Heart right ventricle (tissue), 16 donors: ENCODE data around the gene CACNA2D4. TPM values are rescaled to one million over a fixed set of nuclear protein-coding genes. Genes with fewer than 3 reads are reported as not detected.

Experiments
- ATAC-seq, 8 donors: fragments of 200-7000 bp; cut with Tn5 transposase; one replicate each; pipeline ENCODE4 v1.9.1; 2020; ENCODE audit warnings: mild to moderate bottlenecking in 8 of 8, moderate library complexity in 8 of 8, moderate number of reproducible peaks in 1 of 8
- DNase-seq, 2 donors: peaks; one replicate each; pipeline ENCODE4 v3.0.0-alpha.2; 2020
- H3K27ac ChIP-seq, 10 donors: fragments of 200-600 bp; sonication (generic) in 2 of 10; one replicate each; pipeline versions ENCODE4 v1.5.0 to v1.8.0; 2020 to 2022; ENCODE audit warnings: mild to moderate bottlenecking in 3 of 10
- H3K27me3 ChIP-seq, 7 donors: fragments of 200-600 bp; one replicate each; pipeline ENCODE4 v1.8.0; 2021 to 2022; ENCODE audit warnings: mild to moderate bottlenecking in 2 of 7
- H3K36me3 ChIP-seq, 9 donors: fragments of 200-600 bp; sonication (generic) in 1 of 9; one replicate each; pipeline versions ENCODE4 v1.5.0 to v1.8.0; 2020 to 2022; ENCODE audit warnings: mild to moderate bottlenecking in 2 of 9
- H3K4me1 ChIP-seq, 9 donors: fragments of 200-600 bp; sonication (generic) in 1 of 9; one replicate each; pipeline versions ENCODE4 v1.5.0 to v1.8.0; 2020 to 2022; ENCODE audit warnings: mild to moderate bottlenecking in 4 of 9
- H3K4me3 ChIP-seq, 10 donors: fragments of 200-600 bp; sonication (generic) in 2 of 10; one replicate each; pipeline versions ENCODE4 v1.5.0 to v1.8.0; 2020 to 2022; ENCODE audit warnings: mild to moderate bottlenecking in 7 of 10, moderate library complexity in 2 of 10
- H3K9me3 ChIP-seq, 11 donors: fragments of 200-600 bp in 10 of 11; sonication (generic) in 2 of 11; one replicate each; pipeline versions ENCODE4 v1.5.0 to v1.8.0; 2013 to 2022; ENCODE audit warnings: mild to moderate bottlenecking in 2 of 11, control low read depth in 1 of 11, moderate library complexity in 1 of 11
- CTCF ChIP-seq, 9 donors: fragments of 200-600 bp; sonication (generic) in 2 of 9; IDR thresholded peaks; one replicate each; pipeline versions ENCODE4 v1.5.0 to v1.8.0; 2021 to 2022; ENCODE audit warnings: antibody characterized with exemption in 9 of 9, mild to moderate bottlenecking in 5 of 9, moderate library complexity in 1 of 9
- WGBS, 2 donors: extraction: QIAGEN DNeasy Blood & Tissue Kit; methylation state at CpG; one replicate each; pipeline ENCODE4 v1.1.7; 2013; ENCODE audit warnings: inconsistent platforms in 1 of 2; 5-methylcytosine and 5-hydroxymethylcytosine counted together
- intact Hi-C, 10 donors: fragments of 100-400 bp; cut with DNase I; formaldehyde crosslinking; loops; one replicate each; pipeline versions ENCODE4 v1.11.1 to v1.14.2; 2022
- polyA plus RNA-seq, 2 donors: library from polyadenylated mRNA; stranded (reverse); fragments of 200-250 nt; gene quantifications; one replicate each; pipeline ENCODE4 v1.2.3, GENCODE V29; 2013
- total RNA-seq, 10 donors: library from RNA; stranded (reverse); fragmentation: NEBNext Ultra II Directional in 3 of 10; extraction: Animal tissue kit (Norgen Biotek cat#: 25700) in 3 of 10; gene quantifications; one replicate each; pipeline versions ENCODE4 v1.2.1 to v1.2.4, GENCODE V29; 2021 to 2023
- donor health status: Arrhythmogenic right ventricular cardiomyopathy.
- donor health status: ischemic (EF 13 %, LVEDD 7.1; RV severe dilation, severe dysfunction).
- donor health status: healthy with polysubstance abuse.
- donor health status: DM: no; HTN: yes; CAD: no.
- donor health status: DM: no; HTN: no; CAD: no.
- donor health status: ischemic (EF 25% LVEDD 6.9; RV normal size, moderate dysfunction).
- donor health status: ischemic (EF 25% LVEDD 5.7; RV mildly dilated, moderate dysfunction).
- donor health status: healthy.
- donor health status: DM: yes; HTN: yes; CAD: no.
- donor health status: Ischemic cardiomyopathy.
- donor health status: ischemic (EF 35%, LVEDD 5.7; RV mildly dilated, moderate dysfunction).
- donor health status: nonischemic (EF 11% LVEDD 7.7; RV severe dilation, severe dysfunction).
- donor health status: DM: yes; HTN: yes; CAD: no.
- donor health status: PGD.
- donor health status: ischemic (EF 29% LVEDD 5.4; RV normal size, mild dysfunction).
- donor health status: nonischemic (EF 23%, LVEDD 6.1; RV moderate dilation, normal function).

CACNA2D4 gene
- total and polyA plus RNA-seq, 12 donors: 0.19 to 6.2 (median 0.95) TPM

- Histone ChIP-seq H3K4me3 (no peak overlapping the region), H3K27ac (no peak overlapping the region), H3K36me3 (no peaks in the 10 kb centered on the region), H3K4me1 (no peaks in the 10 kb centered on the region), H3K27me3 (peaks cover 0 to 6% (median 0%) of the 10 kb centered on the region in 7 donors), H3K9me3 (peaks cover 0 to 40% (median 15%) of the 10 kb centered on the region in 11 donors)
- intact Hi-C loops: loop anchor here in 1 of 10 donors (5.0 kb wide), 1 partner anchor 899 kb away; the partner anchor contains the start of gene ERC1
- no peak for TF ChIP-seq CTCF (IDR thresholded peaks at IDR 0.05)
- DNase-seq (no peak), ATAC-seq (peak in 1 of 8 donors; percentile 20)
- WGBS, 2 donors: 85 to 97% methylated on average over 2 of the region's 2 CpGs
These were observed 27.6 kb downstream of the CACNA2D4 start for GRCh38 chr12:1890810-1891209.

GRCh38 chr12:1890119-1890703 is 28.2 kb downstream of the CACNA2D4 start:
- no peak for DNase-seq
- ATAC-seq: no peak

GRCh38 chr12:1888923-1889322 is 29.5 kb downstream of the CACNA2D4 start:
- no peaks in the 10 kb centered on the region for H3K36me3 ChIP-seq
- no peak for TF ChIP-seq CTCF (IDR thresholded peaks at IDR 0.05)
- H3K4me1 ChIP-seq: no peaks in the 10 kb centered on the region
- H3K27ac ChIP-seq: no peak overlapping the region
- H3K27me3 ChIP-seq: peaks cover 0 to 6% (median 0%) of the 10 kb centered on the region in 7 donors
- H3K4me3 ChIP-seq: no peak overlapping the region
- peaks cover 0 to 35% (median 15%) of the 10 kb centered on the region in 11 donors for H3K9me3 ChIP-seq
- ATAC-seq (no peak), DNase-seq (no peak)
- 87 to 91% methylated on average over 3 of the region's 3 CpGs for WGBS, 2 donors
- intact Hi-C loops: no loop called here

More at GRCh38 chr12:1890119-1890703, 28.2 kb downstream of the CACNA2D4 start:
- peaks cover 0 to 35% (median 15%) of the 10 kb centered on the region in 11 donors for H3K9me3 ChIP-seq
- 87 to 89% methylated on average over 8 of the region's 8 CpGs for WGBS, 2 donors
- no peaks in the 10 kb centered on the region for H3K36me3 ChIP-seq
- no peak for TF ChIP-seq CTCF (IDR thresholded peaks at IDR 0.05)
- peaks cover 0 to 6% (median 0%) of the 10 kb centered on the region in 7 donors for H3K27me3 ChIP-seq
- H3K4me3 ChIP-seq: no peak overlapping the region
- H3K4me1 ChIP-seq: no peaks in the 10 kb centered on the region
- intact Hi-C loops: loop anchor here in 1 of 10 donors (5.0 kb wide), 1 partner anchor 898 kb away; the partner anchor contains the start of gene ERC1
- H3K27ac ChIP-seq: no peak overlapping the region

GRCh38 chr12:1886396-1887008 is 31.9 kb downstream of the CACNA2D4 start:
- peaks cover 0 to 18% (median 3%) of the 10 kb centered on the region in 11 donors for H3K9me3 ChIP-seq
- DNase-seq: no peak
- H3K4me3 ChIP-seq: no peak overlapping the region
- no peak for TF ChIP-seq CTCF (IDR thresholded peaks at IDR 0.05)
- intact Hi-C loops: no loop called here
- WGBS, 2 donors: 82 to 86% methylated on average over 10 of the region's 10 CpGs
- H3K36me3 ChIP-seq: no peaks in the 10 kb centered on the region
- H3K27ac ChIP-seq: no peak overlapping the region
- no peaks in the 10 kb centered on the region for H3K4me1 ChIP-seq
- ATAC-seq: no peak
- H3K27me3 ChIP-seq: peaks cover 0 to 20% (median 0%) of the 10 kb centered on the region in 7 donors
